Endodermal cell (in vitro differentiated cells): ENCODE data around the gene GPHB5. TPM values are rescaled to one million over a fixed set of nuclear protein-coding genes. Genes with fewer than 3 reads are reported as not detected.

Experiments used
- DNase-seq: peaks from one replicate; pipeline ENCODE4 v3.0.0-alpha.2; 2017
- H3K27ac ChIP-seq: 2 replicates; pipeline ENCODE4 v1.5.1; 2013; ENCODE audit warnings: mild to moderate bottlenecking, low read depth, low read length, moderate library complexity
- H3K27me3 ChIP-seq: 2 replicates; pipeline ENCODE4 v1.6.1; 2013; ENCODE audit warnings: mild to moderate bottlenecking, low read length, moderate library complexity; ENCODE audit not compliant: insufficient read depth, control insufficient read depth, poor library complexity, severe bottlenecking
- H3K36me3 ChIP-seq: 2 replicates; pipeline ENCODE4 v1.7.0; 2013; ENCODE audit warnings: mild to moderate bottlenecking, low read length, moderate library complexity; ENCODE audit not compliant: control insufficient read depth, insufficient read depth
- H3K4me1 ChIP-seq: one replicate; pipeline ENCODE4 v1.7.0; 2013; ENCODE audit warnings: low read length; ENCODE audit not compliant: control insufficient read depth, insufficient read depth
- H3K4me3 ChIP-seq: 2 replicates; pipeline ENCODE4 v1.5.1; 2013; ENCODE audit warnings: mild to moderate bottlenecking, low read length, moderate library complexity
- H3K9ac ChIP-seq: 2 replicates; pipeline ENCODE4 v1.6.1; 2013; ENCODE audit warnings: mild to moderate bottlenecking, low read length, moderate library complexity; ENCODE audit not compliant: poor library complexity, severe bottlenecking; ENCODE audit errors: extremely low read depth
- H3K9me3 ChIP-seq: 2 replicates; pipeline ENCODE4 v1.6.1; 2013; ENCODE audit warnings: mild to moderate bottlenecking, low read length, moderate library complexity; ENCODE audit not compliant: control insufficient read depth
- H3K27ac Mint-ChIP-seq: 2 replicates; pipeline ENCODE4 v1.8.0; 2020; ENCODE audit warnings: mixed read lengths
- H3K27me3 Mint-ChIP-seq: 2 replicates; pipeline ENCODE4 v1.8.0; 2021; ENCODE audit warnings: mild to moderate bottlenecking, mixed read lengths; ENCODE audit not compliant: insufficient read depth
- H3K36me3 Mint-ChIP-seq: 2 replicates; pipeline ENCODE4 v1.8.0; 2020; ENCODE audit warnings: low read depth, mixed read lengths
- H3K4me1 Mint-ChIP-seq: 2 replicates; pipeline ENCODE4 v1.8.0; 2020; ENCODE audit warnings: mixed read lengths
- H3K4me3 Mint-ChIP-seq: 2 replicates; pipeline ENCODE4 v1.8.0; 2020; ENCODE audit warnings: mild to moderate bottlenecking, moderate library complexity, mixed read lengths
- H3K9me3 Mint-ChIP-seq: 2 replicates; pipeline ENCODE4 v1.8.0; 2020; ENCODE audit warnings: mild to moderate bottlenecking, mixed read lengths
- WGBS, 2 experiments: methylation state at CpG; one replicate each; pipeline versions ENCODE4 v1.1.5 to v1.1.7; 2013; ENCODE audit warnings: missing lambda C conversion rate in 2 of 2, mixed read lengths in 1 of 2; ENCODE audit not compliant: insufficient coverage in 1 of 2, insufficient read length in 1 of 2; 5-methylcytosine and 5-hydroxymethylcytosine counted together
- total RNA-seq, 2 donors: library from RNA; stranded (reverse); fragmentation: NEBNext Ultra II Directional in 1 of 2; extraction: Animal tissue kit (Norgen Biotek cat#: 25700) in 1 of 2; gene quantifications; 2 replicates in 1 of 2; 3 replicates in 1 of 2; pipeline ENCODE4 v1.2.1, GENCODE V29; 2021
- TF ChIP-seq, protein P1 (sequence below): fragments of 200-600 bp; sonication (generic); conservative IDR thresholded peaks from 2 replicates; pipeline ENCODE4 v1.5.0; 2021; ENCODE audit warnings: antibody characterized with exemption, mild to moderate bottlenecking

GPHB5 gene
- total RNA-seq, 2 donors from 2014 or later, result not detected

DNA sequence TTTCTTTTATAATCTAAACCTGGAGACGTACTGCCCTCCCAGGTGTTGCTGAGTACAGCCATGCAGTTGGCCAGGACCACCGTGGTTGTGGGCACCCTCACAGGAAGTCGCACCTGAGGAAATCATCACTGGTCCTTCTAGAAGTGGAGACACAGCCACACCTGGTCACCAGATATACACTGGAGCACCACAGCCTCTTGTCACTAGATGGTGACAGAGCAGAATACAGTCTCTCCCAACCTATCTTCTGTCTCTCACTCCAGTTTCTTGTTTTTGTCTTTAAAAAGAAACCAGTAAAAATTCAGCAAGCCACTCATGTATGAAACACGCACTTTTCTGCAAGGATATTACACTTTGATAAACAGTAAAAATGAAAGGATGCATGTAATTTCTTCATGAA is 43.1 kb upstream of the GPHB5 start:
- peaks cover 12% of the 10 kb centered on the region for H3K4me1 Mint-ChIP-seq
- no peak for DNase-seq
- Histone ChIP-seq H3K4me3 (no peak overlapping the region), H3K9ac (no peak overlapping the region), H3K36me3 (peaks cover 3% of the 10 kb centered on the region), H3K27me3 (no peaks in the 10 kb centered on the region), H3K9me3 (peaks cover 22% of the 10 kb centered on the region), H3K27ac (no peak overlapping the region), H3K4me1 (peaks cover 9% of the 10 kb centered on the region)
- H3K27ac Mint-ChIP-seq, result no peak overlapping the region
- H3K36me3 Mint-ChIP-seq, result peaks cover 17% of the 10 kb centered on the region
- peaks cover 16% of the 10 kb centered on the region for H3K9me3 Mint-ChIP-seq
- TF ChIP-seq, protein P1, sequence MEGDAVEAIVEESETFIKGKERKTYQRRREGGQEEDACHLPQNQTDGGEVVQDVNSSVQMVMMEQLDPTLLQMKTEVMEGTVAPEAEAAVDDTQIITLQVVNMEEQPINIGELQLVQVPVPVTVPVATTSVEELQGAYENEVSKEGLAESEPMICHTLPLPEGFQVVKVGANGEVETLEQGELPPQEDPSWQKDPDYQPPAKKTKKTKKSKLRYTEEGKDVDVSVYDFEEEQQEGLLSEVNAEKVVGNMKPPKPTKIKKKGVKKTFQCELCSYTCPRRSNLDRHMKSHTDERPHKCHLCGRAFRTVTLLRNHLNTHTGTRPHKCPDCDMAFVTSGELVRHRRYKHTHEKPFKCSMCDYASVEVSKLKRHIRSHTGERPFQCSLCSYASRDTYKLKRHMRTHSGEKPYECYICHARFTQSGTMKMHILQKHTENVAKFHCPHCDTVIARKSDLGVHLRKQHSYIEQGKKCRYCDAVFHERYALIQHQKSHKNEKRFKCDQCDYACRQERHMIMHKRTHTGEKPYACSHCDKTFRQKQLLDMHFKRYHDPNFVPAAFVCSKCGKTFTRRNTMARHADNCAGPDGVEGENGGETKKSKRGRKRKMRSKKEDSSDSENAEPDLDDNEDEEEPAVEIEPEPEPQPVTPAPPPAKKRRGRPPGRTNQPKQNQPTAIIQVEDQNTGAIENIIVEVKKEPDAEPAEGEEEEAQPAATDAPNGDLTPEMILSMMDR, result peak; percentile 50
- peaks cover 3% of the 10 kb centered on the region for H3K27me3 Mint-ChIP-seq
- 88 to 90% methylated on average over 3 to 4 of the region's 4 CpGs for WGBS, 2 experiments
- no peak overlapping the region for H3K4me3 Mint-ChIP-seq

DNA sequence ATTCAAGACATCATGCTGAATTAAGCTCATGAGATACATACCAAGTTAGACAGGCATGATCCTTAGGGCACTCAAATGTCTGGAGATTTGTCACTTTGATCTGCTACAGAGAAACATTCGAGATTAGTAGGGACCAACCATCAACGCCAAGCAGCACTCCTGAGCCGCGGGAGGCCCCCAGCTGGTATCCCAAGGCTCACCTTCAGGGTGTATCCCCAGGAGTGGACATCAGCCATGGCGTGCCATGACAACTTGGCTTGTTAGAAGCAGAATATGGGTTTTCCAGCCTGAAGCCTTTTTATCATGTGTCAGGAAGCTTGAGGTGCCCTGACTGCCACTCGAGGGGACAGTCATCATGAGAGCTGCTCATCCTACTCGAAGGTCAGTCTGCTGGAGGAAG is 39.1 kb upstream of the GPHB5 start:
- DNase-seq, result no peak
- no peak overlapping the region for H3K27ac Mint-ChIP-seq
- peaks cover 6% of the 10 kb centered on the region for H3K27me3 Mint-ChIP-seq
- H3K27me3 ChIP-seq, result no peaks in the 10 kb centered on the region
- WGBS, 2 experiments, result 90 to 93% methylated on average over 6 to 7 of the region's 7 CpGs
- H3K9ac ChIP-seq, result no peak overlapping the region
- TF ChIP-seq, protein P1, result no peak
- peaks cover 10% of the 10 kb centered on the region for H3K4me1 Mint-ChIP-seq
- H3K4me3 ChIP-seq, result no peak overlapping the region
- peaks cover 9% of the 10 kb centered on the region for H3K4me1 ChIP-seq
- H3K36me3 Mint-ChIP-seq, result no peaks in the 10 kb centered on the region
- H3K36me3 ChIP-seq, result no peaks in the 10 kb centered on the region
- H3K4me3 Mint-ChIP-seq, result no peak overlapping the region
- H3K9me3 Mint-ChIP-seq, result peaks cover 2% of the 10 kb centered on the region
- no peak overlapping the region for H3K27ac ChIP-seq
- H3K9me3 ChIP-seq, result no peaks in the 10 kb centered on the region

DNA sequence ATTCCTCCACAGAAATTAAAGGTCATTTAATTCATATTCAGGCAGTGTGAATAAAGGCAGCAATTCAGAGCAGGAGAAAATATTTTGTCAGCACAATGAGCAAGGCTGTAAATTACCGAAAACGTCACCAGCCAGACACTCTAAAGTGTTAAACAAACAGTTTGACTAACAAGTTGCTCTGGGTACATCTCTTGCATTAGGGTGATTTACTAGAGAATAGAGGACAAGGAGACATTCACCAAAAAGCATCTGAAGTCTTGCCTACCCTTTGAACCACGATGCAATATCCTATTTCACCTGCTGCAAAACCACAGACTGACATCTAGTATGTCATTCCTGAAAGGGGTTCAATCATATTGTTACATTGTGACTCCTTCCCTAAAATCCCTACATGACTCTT is 27.1 kb upstream of the GPHB5 start:
- H3K9me3 ChIP-seq, result peaks cover 17% of the 10 kb centered on the region
- peak overlapping the region; percentile 1 for H3K4me3 ChIP-seq
- TF ChIP-seq, protein P1, result no peak

More for the DNA sequence above, 27.1 kb upstream of the GPHB5 start:
- Mint-ChIP-seq H3K4me3 (no peak overlapping the region), H3K9me3 (no peaks in the 10 kb centered on the region), H3K36me3 (no peaks in the 10 kb centered on the region), H3K4me1 (peaks cover 19% of the 10 kb centered on the region), H3K27me3 (no peaks in the 10 kb centered on the region), H3K27ac (no peak overlapping the region)
- Histone ChIP-seq H3K27me3 (no peaks in the 10 kb centered on the region), H3K4me1 (peaks cover 19% of the 10 kb centered on the region), H3K36me3 (no peaks in the 10 kb centered on the region), H3K27ac (no peak overlapping the region), H3K9ac (no peak overlapping the region)
- DNase-seq, result no peak
- 85 to 88% methylated on average over 3 of the region's 3 CpGs for WGBS, 2 experiments
